ENCODE results near the gene SP5.
"Not testable (repeated sequence)": the region's sequence is repeated elsewhere in the genome, so short reads cannot be mapped to it uniquely, and the experiment has no call there.

SP5 gene

DNA sequence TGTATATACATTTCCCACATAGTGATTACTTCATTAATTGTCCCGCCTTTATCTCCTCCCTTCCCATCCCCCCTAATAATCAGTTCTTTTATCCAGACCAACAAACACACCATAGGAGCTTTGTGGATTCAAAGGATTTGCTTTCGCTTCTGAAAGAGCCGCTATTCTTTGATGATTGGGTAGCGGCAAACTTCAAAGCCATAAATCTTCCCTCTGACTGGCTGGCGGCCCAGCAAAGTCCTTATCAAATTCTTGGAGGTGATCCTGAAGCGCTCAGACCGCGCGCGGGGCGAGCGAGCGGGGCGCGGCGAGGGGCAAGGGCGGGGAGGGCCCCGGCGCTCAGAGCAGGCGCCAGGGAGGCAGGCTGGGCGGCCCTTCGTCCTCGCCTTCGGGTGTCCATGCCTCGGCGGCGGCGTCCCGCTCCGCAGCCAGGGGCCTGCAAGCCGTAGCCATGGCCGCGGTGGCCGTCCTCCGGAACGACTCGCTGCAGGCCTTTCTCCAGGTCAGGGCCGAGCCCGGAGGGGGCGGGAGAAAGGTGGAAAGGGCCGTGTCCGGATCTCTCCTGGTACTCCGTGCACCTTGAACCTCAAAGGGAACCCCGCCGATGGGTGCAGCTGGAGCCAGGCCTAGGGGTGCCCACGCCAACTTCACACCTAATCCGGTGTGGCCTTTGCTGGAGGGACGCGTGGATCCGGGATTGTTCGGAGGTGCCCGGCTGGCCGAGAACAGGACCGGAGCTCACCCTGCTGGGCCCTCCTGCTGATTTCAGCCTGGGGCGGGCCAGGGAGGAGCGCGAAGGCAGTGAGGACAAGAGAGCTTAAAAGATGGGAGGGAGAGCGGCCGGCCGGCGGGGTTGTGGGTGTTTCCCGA lies at the start of gene SP5:
Gene SP5 (plus strand): TSS at position 276 of the 870 bp plus-strand sequence. CDS start 176 bp downstream, at position 452.
- peak; percentile 33 for DNase-seq (ENCODE audit: low read depth)
- TF ChIP-seq, protein P1, sequence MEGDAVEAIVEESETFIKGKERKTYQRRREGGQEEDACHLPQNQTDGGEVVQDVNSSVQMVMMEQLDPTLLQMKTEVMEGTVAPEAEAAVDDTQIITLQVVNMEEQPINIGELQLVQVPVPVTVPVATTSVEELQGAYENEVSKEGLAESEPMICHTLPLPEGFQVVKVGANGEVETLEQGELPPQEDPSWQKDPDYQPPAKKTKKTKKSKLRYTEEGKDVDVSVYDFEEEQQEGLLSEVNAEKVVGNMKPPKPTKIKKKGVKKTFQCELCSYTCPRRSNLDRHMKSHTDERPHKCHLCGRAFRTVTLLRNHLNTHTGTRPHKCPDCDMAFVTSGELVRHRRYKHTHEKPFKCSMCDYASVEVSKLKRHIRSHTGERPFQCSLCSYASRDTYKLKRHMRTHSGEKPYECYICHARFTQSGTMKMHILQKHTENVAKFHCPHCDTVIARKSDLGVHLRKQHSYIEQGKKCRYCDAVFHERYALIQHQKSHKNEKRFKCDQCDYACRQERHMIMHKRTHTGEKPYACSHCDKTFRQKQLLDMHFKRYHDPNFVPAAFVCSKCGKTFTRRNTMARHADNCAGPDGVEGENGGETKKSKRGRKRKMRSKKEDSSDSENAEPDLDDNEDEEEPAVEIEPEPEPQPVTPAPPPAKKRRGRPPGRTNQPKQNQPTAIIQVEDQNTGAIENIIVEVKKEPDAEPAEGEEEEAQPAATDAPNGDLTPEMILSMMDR (conservative IDR thresholded peaks at IDR 0.05; ENCODE audit: control insufficient read depth, insufficient read depth, low read depth, low read length) = no peak

DNA sequence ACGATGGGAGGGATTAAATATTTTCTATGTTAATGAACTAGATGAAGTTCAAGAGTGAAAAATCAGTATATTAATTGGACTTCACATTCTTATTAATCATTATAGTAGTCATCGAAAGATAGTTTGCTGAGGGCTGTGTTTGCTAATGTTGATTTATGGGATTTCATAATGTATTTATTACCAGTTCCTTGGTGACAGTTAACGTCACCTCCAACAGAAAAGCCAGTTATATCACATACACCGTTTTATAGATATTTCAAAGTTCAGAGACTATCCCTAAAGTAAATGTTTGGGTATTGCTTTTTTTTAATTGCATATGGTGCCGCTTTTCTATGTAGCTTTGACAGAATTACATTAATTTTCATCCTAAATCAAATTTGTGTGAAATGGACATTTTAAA lies 49.4 kb upstream of the SP5 start:
- no peak overlapping the region for H3K4me3 ChIP-seq (ENCODE audit: control insufficient read depth, low read depth, low read length)
- no peak for DNase-seq (ENCODE audit: low read depth)
- TF ChIP-seq, protein P1 (conservative IDR thresholded peaks at IDR 0.05; ENCODE audit: control insufficient read depth, insufficient read depth, low read depth, low read length) = no peak

More for the DNA sequence above, at the start of gene SP5:
- peak within 1 kb of the TSS; percentile 30 for H3K4me3 ChIP-seq (ENCODE audit: control insufficient read depth, low read depth, low read length)

DNA sequence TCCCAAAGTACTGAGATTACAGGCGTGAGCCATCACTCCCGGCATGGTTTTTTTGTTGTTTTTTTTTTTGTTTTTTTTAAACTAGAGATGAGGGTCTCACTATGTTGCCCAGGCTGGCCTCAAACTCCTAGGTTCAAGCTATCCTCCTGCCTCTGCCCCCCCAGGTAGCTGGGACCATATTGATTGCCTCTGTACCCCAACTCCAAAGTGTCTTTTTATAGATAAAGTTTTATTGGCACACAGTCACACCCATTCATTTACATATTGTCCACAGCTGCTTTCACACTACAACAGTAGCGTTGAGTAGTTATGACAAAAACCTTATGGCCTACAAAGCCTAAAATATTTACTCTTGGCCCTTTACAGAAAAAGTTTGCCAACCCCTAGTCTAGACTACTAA lies 45.2 kb upstream of the SP5 start:
- TF ChIP-seq, protein P1 (conservative IDR thresholded peaks at IDR 0.05; ENCODE audit: control insufficient read depth, insufficient read depth, low read depth, low read length) = no peak
- DNase-seq (ENCODE audit: low read depth) = no peak
- no peak overlapping the region for H3K4me3 ChIP-seq (ENCODE audit: control insufficient read depth, low read depth, low read length)

DNA sequence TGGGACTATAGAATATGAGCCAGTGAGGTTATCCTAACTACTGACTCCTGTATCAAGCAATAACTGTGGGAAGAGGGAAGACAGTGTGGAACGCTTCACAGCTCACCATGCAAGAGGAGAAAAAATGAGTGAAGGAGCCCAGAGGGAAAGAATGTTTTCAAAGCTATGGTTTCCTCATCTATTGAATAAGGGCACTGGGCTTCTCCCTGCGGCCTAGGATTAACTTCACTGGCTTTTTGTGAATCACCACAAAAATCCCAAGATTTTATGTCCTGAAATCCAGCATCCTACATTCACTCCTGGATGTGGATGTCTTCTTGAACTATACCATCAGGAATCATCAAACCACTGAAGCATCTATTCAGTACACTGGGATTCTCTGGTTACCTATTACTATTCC lies 44.5 kb upstream of the SP5 start:
- DNase-seq (ENCODE audit: low read depth) = no peak
- TF ChIP-seq, protein P1 (conservative IDR thresholded peaks at IDR 0.05; ENCODE audit: control insufficient read depth, insufficient read depth, low read depth, low read length) = no peak
- no peak overlapping the region for H3K4me3 ChIP-seq (ENCODE audit: control insufficient read depth, low read depth, low read length)

DNA sequence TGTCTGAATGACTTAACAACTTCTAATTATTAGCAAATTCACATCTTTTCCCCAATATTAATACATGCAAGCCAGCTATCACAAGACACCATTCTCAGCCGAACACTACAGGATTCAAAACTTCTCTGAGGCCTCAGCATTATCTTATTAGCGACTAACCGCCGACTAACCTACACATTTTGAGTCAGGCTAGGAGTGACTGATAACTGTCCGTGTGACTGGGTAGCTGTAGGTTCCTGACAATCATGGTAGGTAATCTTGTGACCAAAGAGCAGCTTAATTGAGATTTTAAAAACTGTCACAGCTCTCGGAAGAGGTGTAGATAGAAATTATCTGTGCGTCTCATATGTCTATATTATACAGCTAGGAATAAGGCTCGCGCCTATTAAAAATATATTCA lies 44.1 kb upstream of the SP5 start:
- no peak for DNase-seq (ENCODE audit: low read depth)
- no peak overlapping the region for H3K4me3 ChIP-seq (ENCODE audit: control insufficient read depth, low read depth, low read length)
- TF ChIP-seq, protein P1 (conservative IDR thresholded peaks at IDR 0.05; ENCODE audit: control insufficient read depth, insufficient read depth, low read depth, low read length) = no peak

DNA sequence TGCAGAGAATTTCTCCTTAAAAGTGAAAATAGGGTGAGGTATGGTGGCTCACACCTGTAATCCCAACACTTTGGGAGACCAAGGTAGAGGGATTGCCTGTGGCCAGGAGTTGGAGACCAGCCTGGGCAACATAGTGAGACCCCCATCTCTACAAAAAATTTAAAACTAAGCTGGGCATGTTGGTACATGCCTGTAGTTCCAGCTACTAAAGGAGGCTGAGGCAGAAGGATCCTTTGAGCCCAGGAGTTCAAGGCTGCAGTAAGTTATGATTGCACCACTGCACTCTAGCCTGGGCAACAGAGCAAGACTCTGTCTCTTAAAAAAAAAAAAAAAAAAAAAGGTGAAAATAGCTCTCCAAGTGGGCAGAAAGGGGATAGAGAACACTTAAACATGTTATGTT lies 40.9 kb upstream of the SP5 start:
- not testable (repeated sequence) for DNase-seq (ENCODE audit: low read depth); H3K4me3 ChIP-seq (ENCODE audit: control insufficient read depth, low read depth, low read length)

DNA sequence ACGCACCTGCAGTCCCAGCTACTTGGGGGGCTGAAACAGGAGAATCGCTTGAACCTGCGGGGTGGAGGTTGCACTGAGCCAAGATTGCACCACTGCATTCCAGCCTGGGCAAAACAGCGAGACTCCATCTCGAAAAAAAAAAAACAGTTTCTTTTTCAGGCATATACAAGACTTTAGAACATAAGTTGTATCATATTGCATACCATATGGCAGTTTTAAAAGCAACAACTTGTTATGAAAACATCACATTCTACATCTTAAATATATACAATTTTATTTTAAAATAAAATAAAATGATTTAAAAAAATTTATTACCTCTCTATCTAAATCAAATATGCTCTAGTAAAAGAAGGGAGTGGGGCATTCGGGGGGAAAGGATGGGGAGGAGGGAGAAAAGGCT lies 39.4 kb upstream of the SP5 start:
- no peak for DNase-seq (ENCODE audit: low read depth)
- H3K4me3 ChIP-seq (ENCODE audit: control insufficient read depth, low read depth, low read length) = no peak overlapping the region
- TF ChIP-seq, protein P1 (conservative IDR thresholded peaks at IDR 0.05; ENCODE audit: control insufficient read depth, insufficient read depth, low read depth, low read length) = no peak

Measured in fibroblast of mammary gland (primary cell).